NCI-H2029 (cell line): ENCODE data around the gene CDC25B.

Source experiments
- DNase-seq: peaks from one replicate; lab custom pipeline; 2025; lab: John Stamatoyannopoulos, UW

Gene CDC25B

DNA sequence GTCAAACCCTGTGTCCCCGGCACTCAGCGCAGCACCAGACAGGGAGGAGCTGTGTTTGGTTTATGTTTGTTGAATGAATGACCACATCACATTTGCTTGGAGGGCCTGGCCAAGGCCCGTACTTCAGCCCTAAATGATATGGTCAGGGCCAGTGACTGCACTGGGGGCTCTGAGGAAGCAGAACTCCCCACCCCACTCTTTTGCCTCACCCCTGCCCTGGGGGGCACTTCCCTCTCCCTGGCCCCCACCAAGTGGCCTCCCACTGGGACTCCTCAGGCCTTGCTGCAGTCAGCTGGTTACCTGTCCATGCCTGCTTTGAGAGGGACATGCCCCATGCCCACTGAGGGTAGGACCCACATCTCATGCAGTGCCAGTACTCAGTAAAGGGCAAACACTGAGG, 31.5 kb upstream of the CDC25B start:
- no peak for DNase-seq

DNA sequence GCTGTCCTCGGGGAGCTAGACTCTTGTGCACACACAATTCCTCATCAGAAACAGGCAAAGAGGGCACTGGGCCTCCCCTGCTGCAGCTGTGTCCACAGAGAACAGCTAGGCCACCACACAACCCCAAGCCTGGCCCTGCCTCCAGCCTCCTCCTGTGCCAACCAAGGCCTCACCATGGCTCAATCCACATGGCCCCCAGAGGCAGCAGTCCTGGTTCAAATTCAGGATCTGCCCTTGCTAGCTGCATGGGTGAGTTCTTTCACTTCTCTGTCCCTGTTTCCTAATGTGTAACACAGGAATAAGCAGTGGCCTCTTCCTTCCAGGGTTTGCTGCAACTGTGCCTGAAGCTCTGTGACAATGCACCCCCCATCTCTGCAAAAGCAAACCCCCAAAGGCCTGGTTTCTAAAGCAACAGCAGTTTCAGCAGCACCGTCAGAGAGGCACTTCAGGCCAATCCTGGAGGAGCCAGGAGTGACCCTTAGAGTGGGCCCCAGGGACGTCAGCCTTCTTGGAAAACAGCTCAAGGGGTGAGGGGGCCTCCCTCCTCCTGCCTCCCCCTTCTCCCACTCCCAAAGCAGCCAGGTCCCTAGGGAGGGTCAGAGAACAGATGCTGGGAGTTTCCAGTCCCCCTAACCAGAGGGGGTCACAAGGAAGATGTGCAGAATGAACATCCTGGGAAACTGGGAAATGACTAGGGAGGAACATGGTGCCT, 30.8 kb upstream of the CDC25B start:
- no peak for DNase-seq

DNA sequence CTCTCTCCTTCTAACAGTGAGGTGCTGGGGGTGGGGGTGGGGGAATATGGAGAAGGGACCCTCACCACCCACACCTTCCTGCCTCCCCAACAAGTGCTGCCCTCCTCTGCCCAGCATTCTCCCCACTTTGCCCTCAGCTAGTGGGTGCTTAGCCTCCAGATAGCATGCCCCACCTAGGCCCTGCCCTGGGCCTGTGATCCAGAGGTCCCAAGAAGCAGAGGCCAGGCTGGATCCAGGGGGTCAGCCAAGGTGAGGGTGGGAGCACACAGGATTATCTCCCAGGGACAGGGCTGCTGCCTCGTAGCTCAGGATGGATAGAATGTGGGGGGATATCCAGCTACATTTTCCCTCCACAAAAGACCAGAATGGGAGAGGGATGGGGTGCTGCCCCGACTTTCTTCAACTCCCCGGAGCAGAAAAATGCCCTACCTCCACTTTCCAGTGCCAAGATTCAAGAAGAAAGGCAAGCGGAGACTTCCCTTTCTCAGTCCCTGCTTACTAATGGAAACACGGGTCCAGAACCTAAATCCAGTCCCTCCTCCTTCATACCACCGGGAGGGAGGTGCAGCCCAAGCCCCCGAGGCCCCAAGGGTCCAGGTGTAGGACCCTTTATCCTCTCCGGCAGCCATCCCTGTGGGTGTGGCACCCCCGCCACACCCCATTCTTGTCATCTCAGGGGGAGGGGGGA, 29.5 kb upstream of the CDC25B start:
- DNase-seq, result no peak

DNA sequence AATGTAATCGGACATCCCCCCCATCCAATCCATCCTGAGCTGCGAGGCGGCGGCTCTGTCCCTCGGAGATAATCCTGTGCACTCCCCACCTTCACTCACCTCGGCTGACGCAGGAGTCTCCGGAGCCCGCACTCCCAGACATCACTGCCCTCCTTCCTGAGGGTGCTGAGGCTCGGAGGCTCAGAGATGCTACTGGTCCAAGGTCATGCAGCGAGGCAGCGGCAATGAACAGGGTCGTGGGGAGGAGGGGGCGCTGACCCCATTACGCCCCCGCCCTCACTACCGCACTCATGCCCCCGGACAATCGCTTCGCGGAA, 29.0 kb upstream of the CDC25B start:
- no peak for DNase-seq

DNA sequence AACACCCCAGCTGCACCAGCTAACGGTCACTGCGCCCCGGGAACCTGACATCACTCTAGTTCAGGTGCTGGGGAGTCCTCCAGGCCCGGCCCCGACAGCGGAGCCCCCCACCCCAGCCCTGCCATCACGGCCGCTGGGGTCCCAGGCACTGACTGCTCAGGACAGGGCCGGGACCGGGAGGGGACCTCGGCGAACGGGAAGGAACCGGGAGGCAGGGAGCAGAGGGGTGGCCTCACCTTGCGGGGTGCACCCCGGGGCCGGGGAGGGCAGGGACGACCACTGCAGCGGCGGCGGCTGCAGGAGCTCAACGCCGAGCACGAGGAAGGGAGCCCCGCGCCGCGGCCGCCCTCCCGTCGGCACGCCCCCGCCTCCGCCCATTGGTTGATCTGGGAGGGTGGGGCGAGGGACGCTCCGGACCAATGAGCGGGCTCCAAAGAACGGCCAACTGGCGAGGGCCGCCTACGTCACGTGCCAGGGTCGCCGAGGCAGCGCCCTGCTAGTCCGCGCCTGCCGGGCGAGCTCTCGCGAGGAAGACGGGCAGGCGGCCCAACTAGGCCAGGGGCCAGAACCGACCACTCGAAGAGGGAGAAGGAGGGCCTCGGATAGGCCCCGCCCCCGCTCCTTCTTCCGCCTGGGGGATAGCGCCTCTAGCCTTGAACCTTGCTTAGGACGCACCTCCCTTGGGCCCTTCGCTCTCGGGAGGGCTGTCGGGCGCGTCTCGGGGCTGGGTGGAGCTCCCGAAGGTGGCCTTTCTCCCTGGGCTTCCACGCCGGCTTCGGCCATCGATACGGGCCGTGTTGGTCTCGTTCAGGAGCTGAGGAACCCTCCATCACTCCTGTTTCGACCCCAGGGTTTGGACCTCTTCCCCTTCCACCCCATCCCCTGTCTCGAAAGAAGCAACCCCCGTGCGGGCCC, 28.4 kb upstream of the CDC25B start, which contains the start of gene ADISSP:
TSS of gene ADISSP (minus strand) at position 327 of the 915 bp plus-strand sequence. CDS start 7,653 bp downstream, outside the sequence.
- DNase-seq, result peak; percentile 97

DNA sequence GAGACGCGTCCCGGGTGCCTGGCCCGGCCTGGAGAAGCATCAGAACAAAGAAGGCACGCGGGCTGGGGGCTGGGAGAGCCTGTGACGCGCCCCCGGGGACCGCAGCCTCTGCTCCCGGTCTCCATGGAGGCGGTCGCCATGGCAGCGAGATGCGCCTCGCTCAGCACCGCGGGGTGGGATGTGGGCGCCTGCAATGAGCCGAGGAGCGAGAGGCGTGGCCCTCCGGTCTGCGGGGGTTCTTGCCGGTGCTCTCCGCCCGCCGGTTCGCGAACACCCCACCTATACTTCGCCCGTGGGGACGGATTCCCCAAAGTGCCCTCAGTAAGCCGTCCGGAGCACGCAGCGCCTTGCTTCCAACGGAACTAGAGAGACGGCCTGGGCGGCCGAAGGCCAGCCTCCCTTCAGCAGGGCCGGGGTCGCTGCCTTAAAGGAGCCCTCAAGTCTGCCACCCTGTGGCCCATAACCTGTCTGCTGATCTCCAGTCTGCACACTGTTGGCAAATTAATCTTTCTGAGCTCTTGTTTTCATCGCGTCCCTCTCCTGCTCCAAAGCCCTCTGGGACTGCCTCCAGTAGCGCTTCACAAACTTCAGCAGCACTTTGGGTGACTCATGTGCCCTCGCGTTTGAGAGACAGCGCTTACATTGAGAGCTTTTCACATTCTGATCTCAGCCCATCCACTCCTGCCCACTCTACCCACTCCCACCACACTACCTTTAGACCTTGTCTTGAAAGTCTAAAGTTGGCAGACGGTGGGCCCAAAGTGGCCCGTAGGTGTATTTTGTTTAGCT, 27.6 kb upstream of the CDC25B start:
- peak; percentile 51 for DNase-seq

DNA sequence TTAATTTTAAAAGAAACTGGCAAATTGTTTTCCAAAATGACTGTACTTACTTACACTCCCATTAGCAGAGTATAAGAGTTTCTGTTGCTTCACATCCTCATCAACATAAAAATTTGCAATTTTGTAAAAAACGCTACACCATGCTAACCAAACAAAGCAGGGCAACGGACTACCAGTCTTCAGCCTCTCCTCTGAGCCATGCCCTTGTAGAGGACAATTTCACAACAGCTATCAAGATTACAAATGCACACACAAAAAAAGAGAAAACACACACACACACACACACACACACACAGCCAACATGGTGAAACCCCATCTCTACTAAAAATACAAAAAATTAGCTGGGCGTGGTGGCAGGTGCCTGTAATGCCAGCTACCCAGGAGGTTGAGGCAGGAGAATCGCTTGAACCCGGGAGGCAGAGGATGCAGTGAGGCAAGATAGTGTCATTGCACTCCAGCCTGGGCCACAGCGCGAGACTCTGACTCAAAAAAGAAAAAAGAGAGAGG, 24.5 kb upstream of the CDC25B start:
- no peak for DNase-seq

DNA sequence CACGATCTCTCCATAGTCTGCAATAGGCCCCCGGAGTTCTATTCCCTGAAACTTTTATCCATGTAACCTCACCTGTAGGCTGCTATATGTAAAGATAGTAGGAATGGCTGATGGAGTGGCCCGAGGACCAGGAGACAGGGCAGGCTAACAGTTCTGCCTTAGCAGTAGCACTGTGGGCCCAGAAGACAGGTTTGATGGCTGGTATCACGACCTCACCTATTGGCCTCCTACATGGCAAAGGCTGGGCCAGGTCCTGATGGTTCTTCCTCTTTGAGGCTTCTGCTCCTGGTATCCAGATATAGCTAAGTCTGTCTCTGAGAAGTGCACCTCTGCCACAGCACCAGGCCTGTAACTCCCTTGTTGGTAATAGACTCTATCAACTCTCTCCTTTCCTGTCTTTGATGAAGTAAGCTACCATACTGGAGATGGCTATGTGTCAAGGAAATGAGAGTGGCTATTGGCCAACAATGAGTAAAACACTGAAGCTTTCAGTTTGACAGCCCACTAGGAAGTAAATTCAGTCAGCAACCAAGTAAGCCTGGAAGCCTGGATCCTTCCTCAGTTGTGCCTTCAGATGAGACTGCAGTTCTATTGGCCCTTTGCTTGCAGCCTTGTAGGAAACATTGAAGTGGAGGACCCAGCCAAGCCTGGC, 20.5 kb upstream of the CDC25B start:
- no peak for DNase-seq

DNA sequence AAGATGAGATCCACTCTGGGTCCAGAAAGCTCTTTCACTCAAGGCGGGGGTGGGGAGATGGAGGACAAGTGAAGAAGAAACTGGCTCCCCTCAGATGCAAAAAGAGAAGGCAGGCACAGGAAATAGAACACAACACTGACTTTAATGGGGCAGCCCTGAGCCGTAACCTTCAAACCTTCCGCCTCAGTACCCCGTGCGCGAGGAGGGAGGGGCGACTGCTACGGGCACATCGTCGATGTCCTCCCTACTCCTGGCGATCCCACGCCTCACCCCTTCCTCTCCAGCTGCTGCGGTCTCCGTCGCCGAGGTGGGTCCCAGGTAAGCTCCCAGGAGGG, 18.8 kb upstream of the CDC25B start:
- DNase-seq, result no peak

DNA sequence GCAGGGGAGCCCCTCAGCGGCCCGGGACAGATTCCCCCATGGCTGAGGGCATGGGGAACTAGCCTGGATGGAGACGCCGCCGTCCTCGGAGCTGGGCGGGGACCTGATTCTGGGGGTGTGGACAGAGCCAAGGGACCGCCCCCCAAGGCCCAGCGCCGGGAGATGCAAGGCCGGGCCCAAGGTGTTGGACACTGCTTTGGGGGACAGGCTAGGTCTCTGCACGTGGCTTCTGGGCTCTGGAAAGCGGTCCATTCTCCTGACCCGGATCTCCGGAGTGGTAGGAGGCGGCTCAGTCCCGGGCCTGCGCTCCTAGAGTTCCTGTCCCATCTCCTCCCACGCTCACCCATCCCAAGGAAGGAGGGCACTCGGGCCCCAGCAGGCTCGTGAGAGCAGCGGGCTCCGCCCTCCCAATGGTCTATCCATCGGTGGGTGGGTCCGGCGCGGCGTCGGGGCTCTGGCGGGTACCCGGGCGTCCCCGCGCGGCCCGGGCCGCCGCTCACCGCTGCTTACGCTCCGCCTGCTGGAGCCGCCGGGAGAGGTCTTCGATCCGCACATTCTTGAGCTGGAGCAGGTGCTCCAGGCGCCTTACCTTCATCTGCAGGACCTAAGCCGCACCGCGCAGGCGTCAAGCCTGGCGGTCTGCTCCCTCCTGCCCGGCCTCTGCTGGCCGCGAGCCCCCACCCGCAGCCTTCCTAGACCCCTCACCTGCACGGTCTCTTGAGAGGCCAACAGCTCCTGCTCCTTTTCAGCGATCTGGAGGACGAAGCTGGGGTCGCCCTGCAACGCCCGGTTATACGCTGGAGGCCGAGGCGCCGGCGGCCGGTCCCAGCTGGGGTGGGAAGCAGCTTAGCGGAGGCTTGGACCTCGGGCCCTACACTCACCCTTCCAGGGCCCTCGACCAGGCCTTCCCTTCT, 18.1 kb upstream of the CDC25B start:
- DNase-seq, result no peak

DNA sequence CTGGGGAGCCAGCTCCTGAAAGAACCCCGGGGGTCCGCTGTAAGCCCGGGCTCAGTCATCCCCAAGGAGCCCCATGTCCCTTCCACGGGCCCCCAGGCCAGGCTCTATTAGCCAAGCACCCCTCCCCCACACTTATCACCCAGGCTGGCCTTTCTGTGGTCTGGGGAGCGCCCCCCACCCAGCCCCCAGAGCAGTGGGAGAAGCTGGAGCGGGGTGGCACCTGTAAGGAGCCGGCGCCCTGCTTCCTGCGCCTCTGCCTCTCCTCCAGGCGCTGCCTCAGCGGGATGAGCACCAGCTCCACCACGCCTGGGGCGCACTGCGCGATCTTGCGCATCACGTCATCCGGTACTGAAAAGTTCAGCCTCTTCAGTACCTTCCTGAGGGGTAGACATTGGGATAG, 17.1 kb upstream of the CDC25B start:
- no peak for DNase-seq

DNA sequence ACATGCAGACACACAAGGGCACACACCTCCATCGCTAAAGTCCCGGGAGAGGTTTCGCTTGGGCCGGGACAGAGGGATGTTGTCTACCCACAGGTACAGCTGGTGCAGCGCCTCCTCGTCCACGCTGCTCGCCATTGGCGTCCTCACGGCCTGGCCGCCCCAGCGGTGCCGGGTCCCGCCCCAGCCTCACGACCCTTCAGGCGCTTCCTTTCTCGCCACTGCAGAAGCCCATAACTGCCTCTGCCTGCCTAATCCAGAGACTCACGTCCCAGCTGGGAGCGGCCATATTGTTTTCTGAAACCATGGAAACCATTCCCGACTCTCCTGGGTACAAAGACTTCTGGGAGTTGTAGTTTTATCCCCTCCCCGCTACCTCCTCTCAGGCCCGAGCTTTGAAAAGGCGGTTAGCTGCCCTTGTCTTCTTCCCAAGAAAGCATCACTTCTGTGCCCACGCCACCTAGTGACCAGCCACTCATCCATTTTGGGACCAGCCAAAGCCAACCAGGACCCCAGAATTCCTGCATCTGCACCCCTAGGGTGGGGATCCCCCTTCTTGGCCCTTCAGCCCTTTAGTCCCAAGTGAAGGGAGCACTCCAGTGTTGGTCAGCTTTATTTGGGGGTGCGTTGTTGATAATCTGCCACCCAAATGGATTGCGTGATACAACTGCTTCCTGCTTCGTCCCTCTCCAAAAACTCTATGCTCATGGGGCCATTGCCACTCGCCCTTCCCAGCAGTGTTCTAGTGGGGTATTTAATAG, 14.8 kb upstream of the CDC25B start, which contains the start of gene SPEF1:
TSS of gene SPEF1 (minus strand) at position 296 of the 758 bp plus-strand sequence. CDS start at position 135, 161 bp downstream.
- peak; percentile 85 for DNase-seq

DNA sequence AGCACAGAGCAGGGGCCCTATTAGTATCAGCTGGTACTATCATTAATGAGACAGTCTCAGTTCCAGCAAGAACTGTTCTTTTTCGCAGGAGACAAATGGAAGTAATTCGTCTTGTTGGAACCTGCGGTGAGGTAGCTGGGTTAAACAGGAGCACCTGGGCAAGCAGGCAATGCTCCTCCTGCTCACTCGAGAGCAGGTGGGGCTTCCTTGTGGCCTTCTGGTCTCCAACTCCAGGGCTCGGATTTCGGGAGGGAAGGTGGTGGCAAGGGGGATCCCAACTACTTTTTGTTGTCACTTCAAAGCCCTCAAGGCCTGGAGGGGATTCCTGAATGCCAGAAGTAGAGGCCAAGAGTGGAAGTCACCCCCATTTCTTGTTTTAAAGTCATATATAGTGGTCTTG, 13.5 kb upstream of the CDC25B start:
- no peak for DNase-seq

DNA sequence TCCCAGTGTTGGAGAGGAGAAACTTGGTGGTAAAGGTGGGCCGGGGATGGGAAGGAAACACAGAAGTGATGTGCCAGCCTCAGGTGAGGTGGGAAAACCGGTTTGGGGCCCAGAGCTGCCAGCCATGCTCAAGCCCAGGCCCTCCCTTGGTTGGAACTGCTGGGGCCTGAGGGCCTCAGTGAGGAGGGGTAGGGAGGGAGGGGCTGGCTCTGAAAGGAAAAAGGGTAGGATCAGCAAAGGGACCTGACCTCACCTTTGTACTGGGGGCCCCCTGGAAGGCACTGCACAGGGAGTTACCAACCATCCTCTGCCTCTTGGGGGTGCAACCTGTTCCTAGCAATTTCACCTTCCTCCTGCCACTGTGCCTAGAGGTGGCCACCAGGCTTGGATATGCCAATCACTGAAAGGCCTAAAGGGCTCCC, 13.0 kb upstream of the CDC25B start:
- DNase-seq, result no peak

DNA sequence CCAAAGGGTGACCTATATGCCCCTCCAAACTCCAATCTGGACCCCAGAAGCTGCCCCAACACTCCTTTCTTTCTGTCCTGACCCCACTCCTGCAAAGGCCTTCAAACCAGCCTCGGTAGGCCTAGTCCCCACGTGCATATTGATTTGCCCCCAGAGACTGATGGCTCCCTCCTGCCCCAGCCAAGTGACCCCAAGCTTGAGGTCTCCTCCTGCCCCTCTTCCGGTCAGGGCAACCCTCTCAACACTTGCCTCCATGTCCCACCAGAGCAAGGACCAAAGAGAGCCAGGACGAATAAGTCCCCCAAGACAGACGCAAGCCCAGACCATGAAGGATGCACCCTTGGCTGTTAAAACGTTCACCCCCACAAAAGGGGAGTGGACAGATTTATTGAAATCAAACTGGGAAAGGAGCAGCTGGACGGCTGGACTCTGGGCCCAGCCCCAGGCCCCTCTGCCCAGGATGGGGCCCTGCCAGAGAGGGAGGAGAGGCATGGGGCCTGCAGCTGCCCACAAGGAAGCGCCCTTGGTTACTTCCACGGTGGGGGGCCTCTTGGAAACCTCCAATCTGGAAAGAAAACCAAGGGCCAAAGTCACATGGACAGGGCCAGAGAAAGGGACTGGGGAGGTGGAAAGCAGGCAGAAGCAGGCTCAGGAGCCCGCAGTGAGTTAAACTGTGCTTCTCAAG, 12.5 kb upstream of the CDC25B start:
- no peak for DNase-seq

DNA sequence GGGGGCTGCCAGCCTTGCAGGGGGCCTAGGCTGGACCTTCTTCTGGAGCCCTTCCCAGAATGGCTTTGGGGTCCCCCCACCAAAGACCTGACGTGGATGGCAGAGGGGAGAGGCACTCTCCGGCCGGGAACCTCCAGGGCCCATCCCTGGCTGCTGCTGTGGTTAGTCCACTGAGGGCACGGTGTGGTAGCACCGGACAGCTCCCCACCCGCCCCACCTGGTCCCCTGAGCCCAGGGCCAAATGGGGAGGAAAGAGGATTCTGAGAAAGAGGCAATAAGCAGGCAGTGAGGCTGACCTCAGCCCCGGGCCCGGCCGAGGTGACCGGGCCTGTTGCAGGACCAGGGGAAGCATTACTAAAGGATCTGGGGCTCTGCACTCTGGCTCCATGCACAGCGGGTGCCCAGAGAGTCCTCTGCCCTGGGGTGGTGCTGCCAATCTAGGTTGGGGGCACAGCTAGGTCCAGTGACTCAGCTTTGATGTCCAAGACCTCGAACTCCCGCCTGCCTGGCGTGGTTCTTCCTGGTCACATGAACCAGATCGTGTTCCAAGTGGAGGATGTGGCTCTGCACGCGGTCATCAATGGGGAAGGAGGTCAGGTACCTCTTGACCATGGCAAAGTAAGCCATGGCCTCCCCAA, 11.8 kb upstream of the CDC25B start:
- DNase-seq, result no peak

DNA sequence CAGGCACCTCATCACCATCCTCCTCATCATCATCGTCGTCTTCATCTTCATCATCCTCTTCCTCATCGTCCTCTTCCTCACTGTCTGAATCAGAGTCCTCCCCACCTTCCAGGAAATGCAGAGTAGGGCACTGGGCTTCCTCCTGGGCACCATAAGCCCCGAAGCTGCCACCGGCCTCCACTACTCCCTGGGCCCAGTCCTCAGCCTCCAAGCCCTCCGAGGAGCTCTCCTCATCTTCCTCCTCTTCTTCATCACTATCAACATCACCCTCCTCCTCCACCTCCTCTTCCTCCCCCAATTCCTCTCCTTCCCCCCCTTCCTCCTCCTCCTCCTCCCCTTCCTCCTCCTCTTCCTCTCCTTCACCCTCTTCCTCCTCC, 11.3 kb upstream of the CDC25B start:
- no peak for DNase-seq
